Mucosa of descending colon (tissue), 3 donors: Measurements from ENCODE around the gene ZNF618. TPM values are rescaled to one million over a fixed set of nuclear protein-coding genes. Genes with fewer than 3 reads are reported as not detected.

ENCODE experiments used
- ATAC-seq: fragments of 200-7000 bp; cut with Tn5 transposase; one replicate; pipeline ENCODE4 v1.9.1; 2020; ENCODE audit warnings: mild to moderate bottlenecking, moderate library complexity
- DNase-seq, 3 donors: peaks; one replicate each; pipeline ENCODE4 v3.0.0-alpha.2; 2020
- H3K36me3 ChIP-seq: fragments of 200-600 bp; one replicate; pipeline ENCODE4 v1.8.0; 2021; ENCODE audit warnings: low read depth, mild to moderate bottlenecking
- H3K4me1 ChIP-seq: fragments of 200-600 bp; one replicate; pipeline ENCODE4 v1.8.0; 2021; ENCODE audit warnings: low read depth, mild to moderate bottlenecking
- H3K4me3 ChIP-seq: fragments of 200-600 bp; one replicate; pipeline ENCODE4 v1.8.0; 2021; ENCODE audit warnings: mild to moderate bottlenecking
- H3K9me3 ChIP-seq: fragments of 200-600 bp; one replicate; pipeline ENCODE4 v1.8.0; 2021; ENCODE audit warnings: mild to moderate bottlenecking
- CTCF ChIP-seq: fragments of 200-600 bp; IDR thresholded peaks from one replicate; pipeline ENCODE4 v1.8.0; 2022; ENCODE audit warnings: antibody characterized with exemption, mild to moderate bottlenecking
- intact Hi-C, 2 donors: fragments of 100-400 bp; cut with DNase I in 1 of 2; cut with micrococcal nuclease in 1 of 2; formaldehyde crosslinking; loops; one replicate each; pipeline versions ENCODE4 v1.11.0 to v1.11.1; 2022; cut with DNase I, micrococcal nuclease
- total RNA-seq, 3 donors: library from RNA; stranded (reverse); fragmentation: NEBNext Ultra II Directional in 2 of 3; extraction: Animal tissue kit (Norgen Biotek cat#: 25700) in 2 of 3; gene quantifications; one replicate each; pipeline versions ENCODE4 v1.2.1 to v1.2.4, GENCODE V29; 2021 to 2023
- donor health status: DM: no; HTN: no; CAD: no; lungs with moderate emphysema.
- donor health status: DM: no; HTN: no; CAD: no.
- donor health status: DM: no; HTN: yes; CAD: no.

ZNF618 gene
- total RNA-seq, 3 donors from 2014 or later = 2.7 to 6.2 (median 3.7) TPM

GRCh38 chr9:113989017-113989713 is 113.1 kb downstream of the ZNF618 start:
- intact Hi-C loops = no loop called here
- peak; percentile 6 for ATAC-seq

GRCh38 chr9:113989714-113990569 is 113.8 kb downstream of the ZNF618 start:
- intact Hi-C loops = no loop called here

More at GRCh38 chr9:113989017-113989713, 113.1 kb downstream of the ZNF618 start:
- no peak for DNase-seq
- no peak for TF ChIP-seq CTCF
- peaks cover 3% of the 10 kb centered on the region for H3K4me1 ChIP-seq
- no peaks in the 10 kb centered on the region for H3K36me3 ChIP-seq
- no peaks in the 10 kb centered on the region for H3K9me3 ChIP-seq
- no peak overlapping the region for H3K4me3 ChIP-seq

GRCh38 chr9:113990570-113990907 is 114.4 kb downstream of the ZNF618 start:
- DNase-seq (no peak), ATAC-seq (no peak)
- Histone ChIP-seq H3K4me1 (peaks cover 3% of the 10 kb centered on the region), H3K4me3 (no peak overlapping the region), H3K36me3 (no peaks in the 10 kb centered on the region), H3K9me3 (no peaks in the 10 kb centered on the region)
- TF ChIP-seq CTCF = no peak
- intact Hi-C loops = no loop called here

More at GRCh38 chr9:113989714-113990569, 113.8 kb downstream of the ZNF618 start:
- Histone ChIP-seq H3K4me1 (peaks cover 3% of the 10 kb centered on the region), H3K4me3 (no peak overlapping the region), H3K36me3 (no peaks in the 10 kb centered on the region), H3K9me3 (no peaks in the 10 kb centered on the region)
- no peak for TF ChIP-seq CTCF
- ATAC-seq (no peak), DNase-seq (no peak)

- TF ChIP-seq CTCF = no peak
- DNase-seq (no peak), ATAC-seq (no peak)
- Histone ChIP-seq H3K4me3 (no peak overlapping the region), H3K4me1 (peaks cover 3% of the 10 kb centered on the region), H3K36me3 (no peaks in the 10 kb centered on the region), H3K9me3 (no peaks in the 10 kb centered on the region)
- intact Hi-C loops = no loop called here
Measured at GRCh38 chr9:113990975-113991471, 114.9 kb downstream of the ZNF618 start.

- intact Hi-C loops = no loop called here
- Histone ChIP-seq H3K36me3 (no peaks in the 10 kb centered on the region), H3K4me1 (peaks cover 3% of the 10 kb centered on the region), H3K4me3 (no peak overlapping the region), H3K9me3 (no peaks in the 10 kb centered on the region)
- no peak for TF ChIP-seq CTCF
- DNase-seq (no peak), ATAC-seq (no peak)
Measured at GRCh38 chr9:113991714-113992113, 115.6 kb downstream of the ZNF618 start.
